Cardiac fibroblast (primary cell): Measurements from ENCODE around the gene THSD4.

Experiments used
- DNase-seq, 2 donors: peaks; one replicate each; pipeline versions ENCODE4 v3.0.0 to v3.0.0-alpha.2; 2010; ENCODE audit warnings: low read depth in 2 of 2
- H3K4me3 ChIP-seq, 2 donors: replicated peaks in 1 of 2; 1 replicate in 1 of 2; 2 replicates in 1 of 2; pipeline ENCODE4 v1.5.1; 2011; ENCODE audit warnings: low read depth in 2 of 2, low read length in 2 of 2, mild to moderate bottlenecking in 2 of 2, moderate library complexity in 1 of 2
- TF ChIP-seq, protein P1 (sequence below): IDR thresholded peaks from one replicate; pipeline ENCODE4 v1.5.1; 2011; ENCODE audit warnings: low read depth, mild to moderate bottlenecking, low read length, inconsistent platforms

Gene THSD4

GRCh38 chr15:71691081-71691457 is 575.8 kb downstream of the THSD4 start:
- H3K4me3 ChIP-seq, result no peak overlapping the region
- TF ChIP-seq, protein P1, sequence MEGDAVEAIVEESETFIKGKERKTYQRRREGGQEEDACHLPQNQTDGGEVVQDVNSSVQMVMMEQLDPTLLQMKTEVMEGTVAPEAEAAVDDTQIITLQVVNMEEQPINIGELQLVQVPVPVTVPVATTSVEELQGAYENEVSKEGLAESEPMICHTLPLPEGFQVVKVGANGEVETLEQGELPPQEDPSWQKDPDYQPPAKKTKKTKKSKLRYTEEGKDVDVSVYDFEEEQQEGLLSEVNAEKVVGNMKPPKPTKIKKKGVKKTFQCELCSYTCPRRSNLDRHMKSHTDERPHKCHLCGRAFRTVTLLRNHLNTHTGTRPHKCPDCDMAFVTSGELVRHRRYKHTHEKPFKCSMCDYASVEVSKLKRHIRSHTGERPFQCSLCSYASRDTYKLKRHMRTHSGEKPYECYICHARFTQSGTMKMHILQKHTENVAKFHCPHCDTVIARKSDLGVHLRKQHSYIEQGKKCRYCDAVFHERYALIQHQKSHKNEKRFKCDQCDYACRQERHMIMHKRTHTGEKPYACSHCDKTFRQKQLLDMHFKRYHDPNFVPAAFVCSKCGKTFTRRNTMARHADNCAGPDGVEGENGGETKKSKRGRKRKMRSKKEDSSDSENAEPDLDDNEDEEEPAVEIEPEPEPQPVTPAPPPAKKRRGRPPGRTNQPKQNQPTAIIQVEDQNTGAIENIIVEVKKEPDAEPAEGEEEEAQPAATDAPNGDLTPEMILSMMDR, result no peak
- DNase-seq, result no peak

DNA sequence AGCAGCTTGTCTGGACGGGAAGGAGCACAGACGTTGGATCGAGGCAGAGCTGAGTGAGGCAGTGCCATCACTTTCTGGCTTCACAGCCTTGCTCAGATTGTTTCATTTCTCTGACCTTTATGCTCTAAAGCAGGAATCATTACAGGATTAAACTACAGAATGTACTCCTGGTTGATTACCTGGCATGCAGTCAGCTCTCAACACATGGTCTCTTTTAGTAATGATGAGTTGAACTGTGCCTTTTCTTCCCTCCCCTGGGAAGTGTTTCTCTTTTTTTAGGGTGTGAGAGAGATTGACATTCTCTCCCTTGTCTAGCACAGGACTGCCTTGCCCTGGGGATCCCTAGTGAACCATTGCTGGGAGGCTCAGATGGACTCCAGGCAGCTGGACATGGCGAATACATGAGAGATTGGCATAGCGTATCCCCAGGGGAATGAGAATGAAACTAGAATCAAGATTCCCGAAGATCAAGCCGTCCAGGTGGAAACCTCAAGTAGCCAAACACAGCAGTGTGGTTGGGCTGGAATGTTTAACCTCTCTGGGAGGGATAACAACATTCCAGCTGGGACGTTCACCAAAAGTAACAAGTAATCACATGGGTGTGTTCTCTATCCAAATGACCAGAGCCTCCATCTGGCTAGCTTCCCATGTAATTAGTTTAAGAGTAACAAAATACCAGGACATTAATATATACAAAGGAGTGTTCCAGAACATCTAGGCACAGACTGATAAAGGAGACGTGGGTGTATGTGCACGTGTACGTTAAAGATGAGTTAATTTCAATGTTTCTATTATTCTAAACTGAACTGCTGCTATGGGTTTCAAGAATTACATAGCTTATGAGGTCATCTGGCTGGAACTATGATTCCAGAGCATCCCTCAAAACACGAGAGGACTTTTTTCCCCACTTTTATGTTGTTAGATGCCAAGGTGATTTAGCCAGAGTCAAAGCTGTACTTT is 576.5 kb downstream of the THSD4 start:
- no peak overlapping the region for H3K4me3 ChIP-seq
- TF ChIP-seq, protein P1, result no peak
- peak; percentile 66 for DNase-seq

GRCh38 chr15:71697236-71697635 is 582.0 kb downstream of the THSD4 start:
- no peak overlapping the region for H3K4me3 ChIP-seq
- TF ChIP-seq, protein P1, result no peak

DNA sequence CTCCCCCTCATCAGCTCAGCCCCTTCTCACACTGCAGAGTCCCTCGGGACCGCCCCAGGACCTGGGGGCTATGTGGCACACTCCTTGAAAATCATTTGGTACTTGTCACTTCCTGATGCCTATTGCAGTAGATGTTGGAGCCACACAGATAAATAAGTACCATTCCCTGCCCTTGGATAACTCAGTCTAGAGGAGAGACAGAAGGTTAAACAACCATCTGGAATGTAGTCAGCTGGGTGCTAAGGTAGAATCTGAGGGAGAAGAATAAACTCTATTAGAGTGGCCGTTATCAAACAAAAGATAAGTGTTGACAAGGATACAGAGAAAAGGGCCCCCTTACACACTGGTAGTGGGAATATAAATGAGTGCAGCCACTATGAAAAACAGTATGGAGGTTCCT is 582.8 kb downstream of the THSD4 start:
- TF ChIP-seq, protein P1, result no peak
- H3K4me3 ChIP-seq, result no peak overlapping the region
- DNase-seq, result no peak

More at GRCh38 chr15:71697236-71697635, 582.0 kb downstream of the THSD4 start:
- DNase-seq, result no peak

DNA sequence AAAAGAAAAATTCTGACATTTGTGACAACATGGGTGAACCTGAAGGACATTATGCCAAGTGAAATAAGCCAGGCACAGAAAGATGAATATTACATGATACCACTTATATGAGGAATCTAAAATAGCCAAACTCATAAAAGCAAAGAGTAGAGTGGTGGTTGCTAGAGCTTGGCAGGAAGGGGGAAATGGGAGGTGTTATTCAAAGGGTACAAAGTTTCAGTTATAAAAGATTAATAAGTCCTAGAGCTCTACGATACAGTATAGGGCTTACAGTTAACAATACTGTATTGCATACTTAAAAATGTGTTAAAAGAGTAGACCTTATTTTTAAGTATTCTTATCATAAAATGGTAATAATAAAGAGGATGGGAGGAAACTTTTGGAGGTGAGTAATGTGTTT is 583.5 kb downstream of the THSD4 start:
- H3K4me3 ChIP-seq, result no peak overlapping the region
- TF ChIP-seq, protein P1, result no peak
- no peak for DNase-seq

- TF ChIP-seq, protein P1, result no peak
- DNase-seq, result no peak
- no peak overlapping the region for H3K4me3 ChIP-seq
These were observed 584.7 kb downstream of the THSD4 start for GRCh38 chr15:71699977-71700376.

DNA sequence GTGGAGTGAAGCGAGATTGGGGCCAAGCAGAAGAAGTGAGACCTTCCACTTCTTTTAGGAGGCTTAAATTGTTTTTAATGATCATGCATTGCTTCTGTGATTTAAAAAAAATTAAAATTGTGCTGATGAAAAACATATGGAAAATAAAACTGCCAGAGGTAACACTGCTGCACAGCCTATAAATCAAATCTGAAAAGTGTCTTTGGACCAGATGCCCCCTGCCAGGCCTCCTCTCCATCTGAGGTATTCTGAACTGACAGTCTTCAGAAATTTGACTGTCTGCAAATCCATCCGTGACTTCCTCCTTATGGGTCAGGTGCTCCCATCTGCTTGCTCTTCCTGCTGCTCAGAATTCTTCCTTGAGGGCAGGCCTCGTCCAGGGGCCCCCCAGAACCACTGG is 586.5 kb downstream of the THSD4 start:
- no peak overlapping the region for H3K4me3 ChIP-seq
- DNase-seq, result no peak
- TF ChIP-seq, protein P1, result no peak
